Chondrocyte (in vitro differentiated cells): ENCODE data around the gene MALT1. TPM values are rescaled to one million over a fixed set of nuclear protein-coding genes. Genes with fewer than 3 reads are reported as not detected.

Source experiments
- DNase-seq: peaks from one replicate; pipeline ENCODE4 v3.0.0; 2021; ENCODE audit warnings: mixed read lengths, low spot score
- H3K27ac Mint-ChIP-seq: one replicate; pipeline ENCODE4 v1.8.0; 2021; ENCODE audit warnings: mild to moderate bottlenecking, moderate library complexity, mixed read lengths; ENCODE audit not compliant: unreplicated experiment
- H3K27me3 Mint-ChIP-seq: 2 replicates; pipeline ENCODE4 v1.8.0; 2021; ENCODE audit warnings: low read depth, mixed read lengths
- H3K36me3 Mint-ChIP-seq: 2 replicates; pipeline ENCODE4 v1.8.0; 2021; ENCODE audit warnings: low read depth, mixed read lengths
- H3K4me1 Mint-ChIP-seq: 2 replicates; pipeline ENCODE4 v1.8.0; 2021; ENCODE audit warnings: low read depth, mild to moderate bottlenecking, mixed read lengths
- H3K4me3 Mint-ChIP-seq: one replicate; pipeline ENCODE4 v1.8.0; 2021; ENCODE audit warnings: mild to moderate bottlenecking, moderate library complexity, mixed read lengths; ENCODE audit not compliant: unreplicated experiment
- H3K9me3 Mint-ChIP-seq: 2 replicates; pipeline ENCODE4 v1.8.0; 2021; ENCODE audit warnings: low read depth, mixed read lengths
- CTCF ChIP-seq: fragments of 200-600 bp; sonication (generic); IDR thresholded peaks from 2 replicates; pipeline ENCODE4 v1.5.0; 2021; ENCODE audit warnings: antibody characterized with exemption, mild to moderate bottlenecking, moderate library complexity
- total RNA-seq: library from RNA; stranded (reverse); gene quantifications from 3 replicates; pipeline ENCODE4 v1.2.1, GENCODE V29; 2021

Gene MALT1
- total RNA-seq, 1 donor from 2014 or later, result 17.4 TPM

- DNase-seq, result no peak
- TF ChIP-seq CTCF, result peak; percentile 98
- peaks cover 37% of the 10 kb centered on the region for H3K4me1 Mint-ChIP-seq
- no peak overlapping the region for H3K4me3 Mint-ChIP-seq
- peak overlapping the region; percentile 76 for H3K27ac Mint-ChIP-seq
- H3K9me3 Mint-ChIP-seq, result no peaks in the 10 kb centered on the region
- H3K27me3 Mint-ChIP-seq, result no peaks in the 10 kb centered on the region
- H3K36me3 Mint-ChIP-seq, result peaks cover 1% of the 10 kb centered on the region
These were observed 110.4 kb downstream of the MALT1 start for GRCh38 chr18:58781627-58782194.

GRCh38 chr18:58784601-58785137 lies 113.4 kb downstream of the MALT1 start:
- H3K27me3 Mint-ChIP-seq, result no peaks in the 10 kb centered on the region
- no peaks in the 10 kb centered on the region for H3K36me3 Mint-ChIP-seq
- peak overlapping the region; percentile 2 for H3K4me3 Mint-ChIP-seq
- TF ChIP-seq CTCF, result no peak
- peak overlapping the region; percentile 94 for H3K27ac Mint-ChIP-seq
- no peak for DNase-seq
- peaks cover 4% of the 10 kb centered on the region for H3K9me3 Mint-ChIP-seq
- peaks cover 63% of the 10 kb centered on the region for H3K4me1 Mint-ChIP-seq

DNA sequence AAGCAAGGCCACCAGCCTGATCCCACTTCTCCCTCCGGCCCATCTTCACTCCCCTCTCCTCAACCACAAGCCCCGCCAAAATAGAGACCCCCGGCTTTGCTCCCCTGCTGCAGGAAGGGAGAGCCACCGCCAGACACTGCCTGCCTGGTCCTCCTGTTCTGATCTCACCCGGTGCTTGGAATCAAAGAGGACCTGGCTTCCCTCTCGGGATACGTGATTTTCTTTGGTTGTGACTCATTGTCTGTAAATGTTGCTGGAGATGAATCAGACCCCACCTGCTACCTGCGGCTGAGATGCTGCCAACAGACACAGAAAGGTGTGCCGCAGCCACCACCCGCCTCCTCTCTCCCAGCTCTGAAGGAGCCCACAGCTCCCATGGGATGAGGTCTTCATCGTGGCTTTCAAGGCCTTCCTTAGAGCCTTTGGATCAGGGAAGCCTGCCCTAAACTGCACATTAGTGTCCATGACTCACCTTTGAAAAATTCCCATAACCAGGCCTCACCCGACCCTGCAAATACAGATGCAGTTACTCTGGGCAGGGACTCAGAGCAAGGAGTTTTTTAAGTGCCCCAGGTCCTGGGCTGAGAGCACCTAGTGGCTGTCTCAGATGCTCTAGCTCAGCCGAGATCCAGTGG lies 114.0 kb downstream of the MALT1 start:
- DNase-seq, result no peak
- Mint-ChIP-seq H3K9me3 (peaks cover 4% of the 10 kb centered on the region), H3K27ac (peak overlapping the region; percentile 94), H3K27me3 (no peaks in the 10 kb centered on the region), H3K4me3 (peak overlapping the region; percentile 2), H3K36me3 (no peaks in the 10 kb centered on the region), H3K4me1 (peaks cover 69% of the 10 kb centered on the region)
- TF ChIP-seq CTCF, result peak; percentile 39

DNA sequence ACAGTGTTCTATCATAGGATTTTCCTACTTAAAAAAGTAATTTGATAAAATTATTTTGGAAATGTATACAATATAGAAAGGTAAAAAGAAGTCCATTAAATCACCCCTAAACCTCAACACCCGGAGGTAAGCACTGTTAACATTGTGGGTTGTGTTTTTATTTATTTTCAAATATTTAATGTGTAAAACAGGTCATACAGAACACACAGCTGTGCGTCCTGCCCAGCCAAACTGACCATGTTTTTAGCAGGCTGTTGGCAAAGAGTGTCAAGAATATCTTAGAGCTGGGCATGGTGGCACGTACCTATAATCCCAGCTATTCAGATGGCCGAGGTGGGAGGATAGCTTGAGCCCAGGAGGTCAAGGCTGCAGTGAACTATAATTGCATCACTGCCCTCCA lies 114.6 kb downstream of the MALT1 start:
- no peaks in the 10 kb centered on the region for H3K36me3 Mint-ChIP-seq
- no peaks in the 10 kb centered on the region for H3K27me3 Mint-ChIP-seq
- no peak overlapping the region for H3K4me3 Mint-ChIP-seq
- DNase-seq, result no peak
- H3K27ac Mint-ChIP-seq, result peak overlapping the region; percentile 94
- TF ChIP-seq CTCF, result no peak
- H3K9me3 Mint-ChIP-seq, result peaks cover 4% of the 10 kb centered on the region
- peaks cover 71% of the 10 kb centered on the region for H3K4me1 Mint-ChIP-seq

DNA sequence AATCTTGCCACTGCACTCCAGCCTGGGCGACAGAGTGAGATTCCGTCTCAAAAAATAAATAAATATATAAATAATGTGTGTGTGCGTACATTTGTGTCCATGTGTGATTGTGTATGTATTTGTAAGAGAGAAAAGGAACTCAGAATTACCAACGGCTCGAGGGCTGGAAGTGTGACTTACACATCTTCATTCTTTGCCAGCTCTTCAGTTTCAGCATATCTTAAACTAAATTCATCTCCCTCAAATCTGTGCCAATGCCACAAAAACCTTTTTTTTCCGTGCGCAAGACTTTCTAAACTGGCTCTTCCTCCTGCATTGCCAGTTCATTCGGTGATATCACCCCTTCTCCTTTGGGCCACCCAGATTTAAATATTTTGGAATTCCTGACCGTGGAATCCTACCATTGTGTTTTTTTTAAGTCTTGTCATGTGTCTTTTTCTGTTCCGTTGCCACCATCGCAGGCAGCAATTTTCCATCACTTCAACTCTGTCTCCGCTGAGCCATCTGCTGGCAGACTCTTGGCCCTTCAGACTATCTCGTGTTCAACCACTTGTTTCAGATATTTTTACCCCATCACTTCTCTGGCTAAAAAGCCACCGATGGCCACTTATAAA lies 116.4 kb downstream of the MALT1 start:
- Mint-ChIP-seq H3K4me3 (no peak overlapping the region), H3K27ac (peak overlapping the region; percentile 1), H3K4me1 (peaks cover 57% of the 10 kb centered on the region), H3K9me3 (peaks cover 4% of the 10 kb centered on the region), H3K36me3 (no peaks in the 10 kb centered on the region), H3K27me3 (no peaks in the 10 kb centered on the region)
- no peak for DNase-seq
- no peak for TF ChIP-seq CTCF
